NT2/D1 (cell line): ENCODE results near the gene PPIL1.

Experiments used
- SUZ12 ChIP-seq: IDR thresholded peaks from 2 replicates; pipeline ENCODE4 v1.6.1; 2011; ENCODE audit not compliant: insufficient read length, insufficient read depth; ENCODE audit errors: extremely low read depth
- YY1 ChIP-seq: IDR thresholded peaks from 2 replicates; pipeline ENCODE4 v1.6.1; 2011; ENCODE audit not compliant: insufficient read length, insufficient read depth
- ZNF274 ChIP-seq: IDR thresholded peaks from 2 replicates; pipeline ENCODE4 v1.6.1; 2011; ENCODE audit warnings: mild to moderate bottlenecking, low read depth, low read length

DNA sequence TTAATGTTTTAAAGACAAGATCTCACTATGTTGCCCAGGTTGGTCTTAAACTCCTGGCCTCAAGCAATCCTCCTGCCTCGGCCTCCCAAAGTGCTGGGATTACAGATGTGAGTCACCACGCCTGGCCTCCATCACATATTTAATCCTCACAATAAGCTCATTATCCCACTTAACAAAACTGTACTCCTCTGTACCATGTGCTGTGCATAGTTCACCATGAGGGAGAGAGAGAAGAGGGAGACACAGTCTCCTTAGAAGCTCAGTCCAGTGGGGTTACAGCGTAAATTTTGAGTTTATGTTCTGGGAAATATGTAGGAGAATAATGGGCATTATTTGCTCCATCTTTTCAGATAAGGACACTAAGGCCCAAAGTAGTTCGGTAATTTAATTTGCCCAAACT is 27.5 kb downstream of the PPIL1 start:
- TF ChIP-seq YY1 (no peak), ZNF274 (no peak), SUZ12 (no peak)
